WERI-Rb-1 (cell line): ENCODE results near the gene CELA1.

Experiments used
- DNase-seq: peaks from one replicate; pipeline ENCODE4 v3.0.0-alpha.2; 2020
- H3K27ac ChIP-seq: fragments of 250-450 bp; sonication (Bioruptor Pico); 2 replicates; pipeline ENCODE4 v1.5.1; 2020; ENCODE audit warnings: mild to moderate bottlenecking, moderate library complexity
- H3K27me3 ChIP-seq: fragments of 250-450 bp; sonication (Bioruptor Pico); 2 replicates; pipeline ENCODE4 v1.5.1; 2021; ENCODE audit warnings: mild to moderate bottlenecking, low read depth, moderate library complexity; ENCODE audit not compliant: insufficient read depth, severe bottlenecking
- H3K36me3 ChIP-seq: fragments of 250-450 bp; sonication (Bioruptor Pico); 2 replicates; pipeline ENCODE4 v1.5.1; 2020; ENCODE audit warnings: mild to moderate bottlenecking, moderate library complexity
- H3K4me3 ChIP-seq: 2 replicates; pipeline ENCODE4 v1.5.1; 2011; ENCODE audit warnings: low read depth, mild to moderate bottlenecking, control low read depth, low read length
- H3K9me3 ChIP-seq: fragments of 250-450 bp; sonication (Bioruptor Pico); 2 replicates; pipeline ENCODE4 v1.5.1; 2021; ENCODE audit warnings: mild to moderate bottlenecking, moderate library complexity; ENCODE audit not compliant: severe bottlenecking
- TF ChIP-seq, protein P1 (sequence below): IDR thresholded peaks from 2 replicates; pipeline ENCODE4 v1.5.1; 2011; ENCODE audit warnings: low read depth, mild to moderate bottlenecking, control low read depth, inconsistent platforms, low read length

The CELA1 gene

DNA sequence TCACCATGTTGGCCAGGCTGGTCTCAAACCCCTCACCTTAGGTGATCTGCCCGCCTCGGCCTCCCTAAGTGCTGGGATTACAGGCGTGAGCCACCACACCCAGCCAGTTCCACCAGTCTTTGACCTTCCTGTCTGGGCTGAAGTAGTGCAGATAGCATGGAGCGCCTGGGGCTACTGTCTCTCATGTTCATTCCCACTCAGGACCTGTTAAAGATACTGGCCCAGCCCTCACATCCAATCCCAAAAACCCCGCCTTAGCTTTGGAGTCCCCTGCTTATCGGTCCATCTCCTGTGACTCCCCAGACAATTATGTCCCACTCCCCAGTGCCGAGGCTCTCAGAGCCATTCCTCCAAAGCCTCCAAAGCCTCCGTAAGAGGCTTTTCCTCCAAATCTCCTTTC is 12.0 kb upstream of the CELA1 start:
- H3K36me3 ChIP-seq: no peaks in the 10 kb centered on the region
- H3K9me3 ChIP-seq: no peaks in the 10 kb centered on the region
- TF ChIP-seq, protein P1, sequence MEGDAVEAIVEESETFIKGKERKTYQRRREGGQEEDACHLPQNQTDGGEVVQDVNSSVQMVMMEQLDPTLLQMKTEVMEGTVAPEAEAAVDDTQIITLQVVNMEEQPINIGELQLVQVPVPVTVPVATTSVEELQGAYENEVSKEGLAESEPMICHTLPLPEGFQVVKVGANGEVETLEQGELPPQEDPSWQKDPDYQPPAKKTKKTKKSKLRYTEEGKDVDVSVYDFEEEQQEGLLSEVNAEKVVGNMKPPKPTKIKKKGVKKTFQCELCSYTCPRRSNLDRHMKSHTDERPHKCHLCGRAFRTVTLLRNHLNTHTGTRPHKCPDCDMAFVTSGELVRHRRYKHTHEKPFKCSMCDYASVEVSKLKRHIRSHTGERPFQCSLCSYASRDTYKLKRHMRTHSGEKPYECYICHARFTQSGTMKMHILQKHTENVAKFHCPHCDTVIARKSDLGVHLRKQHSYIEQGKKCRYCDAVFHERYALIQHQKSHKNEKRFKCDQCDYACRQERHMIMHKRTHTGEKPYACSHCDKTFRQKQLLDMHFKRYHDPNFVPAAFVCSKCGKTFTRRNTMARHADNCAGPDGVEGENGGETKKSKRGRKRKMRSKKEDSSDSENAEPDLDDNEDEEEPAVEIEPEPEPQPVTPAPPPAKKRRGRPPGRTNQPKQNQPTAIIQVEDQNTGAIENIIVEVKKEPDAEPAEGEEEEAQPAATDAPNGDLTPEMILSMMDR: no peak

DNA sequence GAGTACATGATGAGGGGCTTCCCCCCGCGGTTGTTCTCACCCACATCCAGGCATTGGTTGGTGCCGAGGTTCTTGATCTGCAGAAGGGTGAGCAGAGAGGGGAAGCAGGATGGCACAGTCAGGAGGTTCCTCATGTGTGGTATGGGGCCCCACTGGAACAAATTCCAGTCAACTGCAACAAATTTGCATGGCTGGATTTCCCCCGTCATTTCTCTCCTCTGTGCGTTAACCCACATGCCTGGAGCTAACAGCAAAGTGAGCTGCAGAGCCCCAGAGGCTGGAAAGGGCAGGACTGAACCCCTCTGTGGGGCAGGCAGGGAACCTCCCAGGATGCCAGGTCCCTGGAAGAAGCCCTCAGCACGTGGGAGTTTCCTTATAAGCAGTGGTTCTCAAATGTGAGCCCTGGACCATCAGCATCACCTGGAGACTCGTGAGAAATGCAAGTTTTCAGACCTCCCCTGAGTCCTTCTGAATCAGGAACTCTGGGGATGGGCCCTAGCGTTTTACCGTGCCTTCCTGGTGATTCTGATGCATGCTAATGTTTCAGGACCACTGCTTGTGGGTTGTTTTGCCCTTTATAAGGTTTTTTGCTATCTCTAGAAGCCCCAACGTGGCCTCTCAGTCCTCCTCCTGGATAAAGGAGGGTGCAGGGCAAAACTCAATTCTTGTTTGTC is 11.0 kb upstream of the CELA1 start:
- no peaks in the 10 kb centered on the region for H3K9me3 ChIP-seq
- no peak for DNase-seq
- H3K4me3 ChIP-seq: no peak overlapping the region
- H3K36me3 ChIP-seq: no peaks in the 10 kb centered on the region
- no peaks in the 10 kb centered on the region for H3K27me3 ChIP-seq
- TF ChIP-seq, protein P1: no peak
- no peak overlapping the region for H3K27ac ChIP-seq

More for the DNA sequence above, 12.0 kb upstream of the CELA1 start:
- Histone ChIP-seq H3K27me3 (no peaks in the 10 kb centered on the region), H3K27ac (no peak overlapping the region), H3K4me3 (no peak overlapping the region)
- peak; percentile 13 for DNase-seq

DNA sequence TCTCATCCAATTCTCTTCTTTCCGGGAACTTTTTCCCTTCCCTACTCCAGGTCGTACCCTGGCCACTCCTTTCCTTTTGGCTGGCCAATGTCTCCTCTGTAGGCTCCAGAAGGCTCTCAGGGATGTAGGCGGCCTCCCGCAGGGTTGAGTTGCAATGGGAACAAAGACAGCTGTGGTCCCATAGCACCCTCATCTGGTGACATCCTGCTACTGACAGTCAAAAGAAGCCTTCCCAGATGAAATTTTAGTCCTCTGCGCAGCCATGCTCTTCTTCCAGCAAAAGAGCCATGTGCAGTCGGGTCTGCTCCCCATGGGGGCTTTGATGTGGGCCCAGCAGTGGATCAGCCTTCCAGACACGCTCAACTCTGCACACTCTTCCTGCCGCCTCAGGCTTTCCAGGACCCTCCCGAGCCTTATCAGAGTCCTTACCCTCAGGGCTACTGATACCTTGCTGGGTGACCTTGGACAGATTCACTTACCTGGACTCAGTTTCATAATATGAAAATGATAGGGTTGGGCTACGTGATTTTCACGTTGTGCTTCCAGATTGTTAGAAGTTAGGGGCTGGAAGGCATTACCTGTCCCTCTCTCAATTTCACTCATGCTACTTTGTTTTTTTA is 5.5 kb upstream of the CELA1 start:
- H3K27me3 ChIP-seq: no peaks in the 10 kb centered on the region
- DNase-seq: peak; percentile 75
- no peak overlapping the region for H3K27ac ChIP-seq
- TF ChIP-seq, protein P1: peak; percentile 92
- no peaks in the 10 kb centered on the region for H3K9me3 ChIP-seq
- H3K4me3 ChIP-seq: no peak overlapping the region
- no peaks in the 10 kb centered on the region for H3K36me3 ChIP-seq

DNA sequence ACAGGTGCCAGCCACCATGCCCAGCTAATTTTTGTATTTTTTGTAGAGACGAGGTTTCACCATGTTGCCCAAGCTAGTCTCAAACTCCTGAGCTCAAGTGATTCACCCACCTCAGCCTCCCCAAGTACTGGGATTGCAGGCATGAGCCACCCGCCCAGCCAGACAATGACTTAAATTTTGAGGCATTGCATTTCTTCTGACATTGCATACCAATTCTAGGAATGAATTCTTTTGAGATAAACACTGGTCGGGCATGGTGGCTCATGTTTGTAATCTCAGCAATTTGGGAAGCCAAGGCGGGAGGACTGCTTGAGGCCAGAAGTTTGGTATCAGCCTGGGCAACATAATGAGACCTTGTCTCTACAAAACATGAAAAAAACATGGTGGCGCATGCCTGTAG is 2.5 kb upstream of the CELA1 start:
- H3K27me3 ChIP-seq: no peaks in the 10 kb centered on the region

DNA sequence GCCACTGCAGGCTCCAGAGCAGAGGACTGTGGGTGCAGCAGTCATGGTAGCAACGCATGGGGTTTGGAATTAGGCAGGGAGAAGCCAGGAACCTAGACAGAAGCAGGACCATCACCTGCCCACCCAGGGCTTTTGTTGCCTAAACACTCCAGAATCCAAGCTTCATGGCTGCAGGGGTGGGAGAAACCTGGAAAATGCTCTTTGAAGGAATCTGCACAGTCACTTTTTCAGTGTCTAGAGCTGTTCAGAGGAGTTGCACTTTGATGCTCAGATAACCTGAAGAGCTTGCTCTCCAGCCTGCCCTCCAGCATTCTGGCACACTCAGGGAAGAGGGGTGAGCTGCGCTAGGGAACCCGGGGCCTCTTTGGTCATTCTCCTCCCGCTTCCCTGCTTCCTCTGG is 1.6 kb upstream of the CELA1 start:
- no peaks in the 10 kb centered on the region for H3K27me3 ChIP-seq
- H3K36me3 ChIP-seq: no peaks in the 10 kb centered on the region
- no peak for DNase-seq

More for the DNA sequence above, 2.5 kb upstream of the CELA1 start:
- no peaks in the 10 kb centered on the region for H3K9me3 ChIP-seq
- no peak overlapping the region for H3K4me3 ChIP-seq
- H3K36me3 ChIP-seq: no peaks in the 10 kb centered on the region
- DNase-seq: no peak
- H3K27ac ChIP-seq: no peak overlapping the region
- TF ChIP-seq, protein P1: no peak

More for the DNA sequence above, 1.6 kb upstream of the CELA1 start:
- H3K9me3 ChIP-seq: no peaks in the 10 kb centered on the region
- no peak overlapping the region for H3K27ac ChIP-seq
- H3K4me3 ChIP-seq: no peak overlapping the region
- TF ChIP-seq, protein P1: no peak
